DOHH2 (cell line): ENCODE measurements around the gene KCNN3.

Experiments used
- H3F3A ChIP-seq: fragments of 200-600 bp; sonication (generic), shearing (Covaris generic); 2 replicates; pipeline ENCODE4 v1.6.0; 2016; ENCODE audit warnings: antibody characterized with exemption, mild to moderate bottlenecking; ENCODE audit not compliant: control insufficient read depth, insufficient read depth
- H3K27ac ChIP-seq: fragments of 200-600 bp; sonication (generic); 2 replicates; pipeline ENCODE4 v1.5.1; 2014; ENCODE audit warnings: low read depth, mild to moderate bottlenecking, low read length, moderate library complexity
- H3K27me3 ChIP-seq: fragments of 200-600 bp; sonication (generic); 2 replicates; pipeline ENCODE4 v1.6.1; 2014; ENCODE audit warnings: mild to moderate bottlenecking, low read length, mixed read lengths; ENCODE audit not compliant: control insufficient read depth
- H3K36me3 ChIP-seq: fragments of 200-600 bp; sonication (generic); 2 replicates; pipeline ENCODE4 v1.6.1; 2014; ENCODE audit warnings: mild to moderate bottlenecking, low read length, moderate library complexity, mixed read lengths; ENCODE audit not compliant: control insufficient read depth
- H3K4me1 ChIP-seq: fragments of 200-600 bp; sonication (generic); 2 replicates; pipeline ENCODE4 v1.6.1; 2014; ENCODE audit warnings: mild to moderate bottlenecking, low read length, mixed read lengths; ENCODE audit not compliant: control insufficient read depth
- H3K4me2 ChIP-seq: fragments of 200-600 bp; sonication (generic); 2 replicates; pipeline ENCODE4 v1.6.0; 2014; ENCODE audit warnings: mild to moderate bottlenecking, low read length, moderate library complexity
- H3K4me3 ChIP-seq: fragments of 200-600 bp; sonication (generic); 2 replicates; pipeline ENCODE4 v1.5.1; 2014; ENCODE audit warnings: mild to moderate bottlenecking, low read length, mixed read lengths
- H3K79me2 ChIP-seq: fragments of 200-600 bp; sonication (generic); 2 replicates; pipeline ENCODE4 v1.6.1; 2014; ENCODE audit warnings: mild to moderate bottlenecking, low read length, mixed read lengths; ENCODE audit not compliant: control insufficient read depth
- H3K9me2 ChIP-seq: fragments of 200-600 bp; sonication (generic); replicated peaks from 2 replicates; pipeline ENCODE4 v1.6.1; 2014; ENCODE audit warnings: mild to moderate bottlenecking, low read length, mixed read lengths; ENCODE audit not compliant: control insufficient read depth
- H3K9me3 ChIP-seq: fragments of 200-600 bp; sonication (generic); 2 replicates; pipeline ENCODE4 v1.6.1; 2014; ENCODE audit warnings: antibody characterized with exemption, low read length, mixed read lengths; ENCODE audit not compliant: control insufficient read depth, insufficient read depth
- H4K20me1 ChIP-seq: fragments of 200-600 bp; sonication (generic); 2 replicates; pipeline ENCODE4 v1.6.0; 2014; ENCODE audit warnings: low read depth, mild to moderate bottlenecking, antibody characterized with exemption, low read length, moderate library complexity; ENCODE audit not compliant: control insufficient read depth, insufficient read depth
- EZH2phosphoT487 ChIP-seq: fragments of 200-600 bp; sonication (generic); IDR thresholded peaks from 2 replicates; pipeline ENCODE4 v1.6.1; 2017; ENCODE audit warnings: borderline replicate concordance, mild to moderate bottlenecking, antibody characterized with exemption, low read length, moderate library complexity, mixed read lengths
- TF ChIP-seq, protein P1 (sequence below): fragments of 200-600 bp; sonication (generic); IDR thresholded peaks from one replicate; pipeline ENCODE4 v1.5.1; 2014; ENCODE audit warnings: antibody characterized with exemption, mild to moderate bottlenecking, low read depth, low read length; ENCODE audit not compliant: poor library complexity, severe bottlenecking

The KCNN3 gene

DNA sequence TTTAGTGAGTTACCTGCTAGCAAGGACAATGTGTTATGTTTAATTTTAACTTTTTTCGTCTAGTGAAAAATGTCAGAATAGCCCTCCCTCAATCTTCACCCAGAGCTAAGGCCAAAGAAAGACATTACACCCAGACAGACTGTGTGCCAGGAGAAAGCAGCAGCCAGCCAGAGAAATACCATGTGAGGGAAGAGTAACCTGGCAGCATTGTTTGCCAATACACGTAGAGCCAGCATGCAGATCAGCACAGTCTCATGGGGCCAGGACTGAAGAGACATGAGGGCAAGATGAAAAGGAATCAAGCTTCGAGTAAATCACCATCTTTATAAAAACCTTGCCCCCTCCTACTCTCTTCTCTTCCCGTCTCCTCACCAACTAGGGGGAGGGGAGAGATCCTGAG, 173.6 kb downstream of the KCNN3 start:
- no peak overlapping the region for H3K27ac ChIP-seq
- H3K4me3 ChIP-seq: no peak overlapping the region
- no peaks in the 10 kb centered on the region for H4K20me1 ChIP-seq
- H3K36me3 ChIP-seq: no peaks in the 10 kb centered on the region
- peaks cover 26% of the 10 kb centered on the region for H3K27me3 ChIP-seq
- H3K9me3 ChIP-seq: no peaks in the 10 kb centered on the region
- H3K4me2 ChIP-seq: no peak overlapping the region
- no peaks in the 10 kb centered on the region for H3K79me2 ChIP-seq
- no peaks in the 10 kb centered on the region for H3K9me2 ChIP-seq
- H3F3A ChIP-seq: no peaks in the 10 kb centered on the region
- H3K4me1 ChIP-seq: no peaks in the 10 kb centered on the region
- TF ChIP-seq EZH2phosphoT487: no peak
- TF ChIP-seq, protein P1, sequence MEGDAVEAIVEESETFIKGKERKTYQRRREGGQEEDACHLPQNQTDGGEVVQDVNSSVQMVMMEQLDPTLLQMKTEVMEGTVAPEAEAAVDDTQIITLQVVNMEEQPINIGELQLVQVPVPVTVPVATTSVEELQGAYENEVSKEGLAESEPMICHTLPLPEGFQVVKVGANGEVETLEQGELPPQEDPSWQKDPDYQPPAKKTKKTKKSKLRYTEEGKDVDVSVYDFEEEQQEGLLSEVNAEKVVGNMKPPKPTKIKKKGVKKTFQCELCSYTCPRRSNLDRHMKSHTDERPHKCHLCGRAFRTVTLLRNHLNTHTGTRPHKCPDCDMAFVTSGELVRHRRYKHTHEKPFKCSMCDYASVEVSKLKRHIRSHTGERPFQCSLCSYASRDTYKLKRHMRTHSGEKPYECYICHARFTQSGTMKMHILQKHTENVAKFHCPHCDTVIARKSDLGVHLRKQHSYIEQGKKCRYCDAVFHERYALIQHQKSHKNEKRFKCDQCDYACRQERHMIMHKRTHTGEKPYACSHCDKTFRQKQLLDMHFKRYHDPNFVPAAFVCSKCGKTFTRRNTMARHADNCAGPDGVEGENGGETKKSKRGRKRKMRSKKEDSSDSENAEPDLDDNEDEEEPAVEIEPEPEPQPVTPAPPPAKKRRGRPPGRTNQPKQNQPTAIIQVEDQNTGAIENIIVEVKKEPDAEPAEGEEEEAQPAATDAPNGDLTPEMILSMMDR: no peak

DNA sequence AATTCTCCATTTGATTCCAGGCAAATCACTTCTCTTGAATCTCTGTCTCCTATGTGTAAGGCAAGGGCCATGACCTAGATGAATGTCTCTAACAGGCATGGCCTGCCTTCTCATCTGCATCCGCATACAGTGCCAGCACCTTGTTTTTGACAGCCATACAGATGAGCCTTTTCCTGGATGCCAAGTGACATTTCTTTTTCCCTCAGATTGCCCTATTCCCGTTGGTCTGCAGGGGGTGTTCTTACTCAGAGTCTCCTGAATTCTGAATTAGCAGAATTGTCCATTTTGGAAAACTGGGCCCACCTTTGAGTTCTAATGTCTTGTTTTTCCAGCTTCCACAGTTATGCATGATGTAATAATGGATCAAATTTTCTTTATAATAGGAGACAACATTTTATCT, 174.1 kb downstream of the KCNN3 start:
- H3K27me3 ChIP-seq: peaks cover 26% of the 10 kb centered on the region
- TF ChIP-seq, protein P1: no peak
- no peak for TF ChIP-seq EZH2phosphoT487
- H3K4me1 ChIP-seq: no peaks in the 10 kb centered on the region
- H3K4me2 ChIP-seq: no peak overlapping the region
- no peaks in the 10 kb centered on the region for H3K36me3 ChIP-seq
- H3F3A ChIP-seq: no peaks in the 10 kb centered on the region
- no peak overlapping the region for H3K4me3 ChIP-seq
- H3K79me2 ChIP-seq: no peaks in the 10 kb centered on the region
- H4K20me1 ChIP-seq: no peaks in the 10 kb centered on the region
- no peak overlapping the region for H3K27ac ChIP-seq
- H3K9me3 ChIP-seq: no peaks in the 10 kb centered on the region
- H3K9me2 ChIP-seq: no peaks in the 10 kb centered on the region

DNA sequence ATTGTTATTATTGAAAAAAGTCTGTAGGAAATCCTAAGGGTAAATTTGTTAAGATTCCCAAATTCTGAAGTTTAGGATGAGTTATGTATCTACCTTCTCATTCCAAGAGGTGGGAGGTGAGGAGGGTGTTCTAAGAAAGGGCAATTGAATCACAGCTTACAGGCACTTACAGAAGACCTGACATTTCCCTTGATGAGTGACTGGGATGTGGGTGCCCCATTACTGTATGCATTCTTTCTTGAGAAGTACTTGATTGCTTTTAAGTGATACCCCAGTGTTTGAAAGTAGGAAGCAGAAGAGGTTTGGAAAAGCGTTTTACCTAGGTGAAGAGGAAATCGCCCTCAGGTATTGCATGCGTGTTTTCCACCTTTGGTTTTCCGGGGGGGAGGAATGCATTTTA, 175.1 kb downstream of the KCNN3 start:
- H3K36me3 ChIP-seq: no peaks in the 10 kb centered on the region
- H3K4me2 ChIP-seq: no peak overlapping the region
- no peak for TF ChIP-seq EZH2phosphoT487
- TF ChIP-seq, protein P1: no peak
- H3K4me1 ChIP-seq: no peaks in the 10 kb centered on the region
- no peaks in the 10 kb centered on the region for H3K9me2 ChIP-seq
- H4K20me1 ChIP-seq: no peaks in the 10 kb centered on the region
- H3K4me3 ChIP-seq: no peak overlapping the region
- no peak overlapping the region for H3K27ac ChIP-seq
- no peaks in the 10 kb centered on the region for H3F3A ChIP-seq
- H3K27me3 ChIP-seq: peaks cover 26% of the 10 kb centered on the region
- no peaks in the 10 kb centered on the region for H3K79me2 ChIP-seq
- H3K9me3 ChIP-seq: no peaks in the 10 kb centered on the region

DNA sequence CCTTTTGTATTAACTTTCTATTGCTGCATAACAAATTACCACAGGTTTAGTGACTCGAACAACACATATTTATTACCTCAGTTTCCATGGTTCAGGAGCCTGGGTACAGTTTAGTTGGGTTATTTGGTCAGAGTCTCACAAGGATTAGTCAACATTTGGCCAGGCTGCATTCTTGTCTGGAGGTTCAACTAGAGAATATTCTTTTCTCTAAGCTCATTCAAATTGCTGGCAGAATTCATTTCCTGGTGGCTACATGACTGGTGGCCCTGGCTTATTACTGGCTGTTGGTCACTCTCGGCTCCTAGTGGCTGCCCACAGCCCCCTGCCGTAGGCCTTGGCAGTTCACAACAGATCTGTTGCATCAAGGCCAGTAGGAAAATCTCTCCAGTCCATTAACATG, 181.0 kb downstream of the KCNN3 start:
- H3K9me2 ChIP-seq: no peaks in the 10 kb centered on the region
- peaks cover 18% of the 10 kb centered on the region; the same call in 1 of the 2 replicates for H3K27me3 ChIP-seq
- H4K20me1 ChIP-seq: no peaks in the 10 kb centered on the region
- H3K36me3 ChIP-seq: no peaks in the 10 kb centered on the region
- H3K4me3 ChIP-seq: no peak overlapping the region
- H3K27ac ChIP-seq: no peak overlapping the region
- H3K79me2 ChIP-seq: no peaks in the 10 kb centered on the region
- H3K4me1 ChIP-seq: peaks cover 12% of the 10 kb centered on the region
- H3K4me2 ChIP-seq: no peak overlapping the region
- no peak for TF ChIP-seq EZH2phosphoT487
- TF ChIP-seq, protein P1: no peak
- no peaks in the 10 kb centered on the region for H3K9me3 ChIP-seq
- no peaks in the 10 kb centered on the region for H3F3A ChIP-seq
